Ovary (tissue), 9 donors: Measurements from ENCODE around the gene YARS1. TPM values are rescaled to one million over a fixed set of nuclear protein-coding genes. Genes with fewer than 3 reads are reported as not detected.

ENCODE experiments used
- DNase-seq, 5 donors: peaks; one replicate each; pipeline ENCODE4 v3.0.0-alpha.2; 2019 to 2020
- H3K27ac ChIP-seq, 2 donors: fragments of 200-600 bp; one replicate each; pipeline versions ENCODE4 v1.5.1 to v1.8.0; 2019 to 2022
- H3K27me3 ChIP-seq: fragments of 200-600 bp; one replicate; pipeline ENCODE4 v1.8.0; 2022
- H3K36me3 ChIP-seq: fragments of 200-600 bp; sonication (generic); one replicate; pipeline ENCODE4 v1.5.1; 2019
- H3K4me1 ChIP-seq: one replicate; pipeline ENCODE4 v1.8.1; 2013; ENCODE audit warnings: mild to moderate bottlenecking, moderate library complexity; ENCODE audit not compliant: insufficient read depth
- H3K4me3 ChIP-seq: fragments of 200-600 bp; sonication (generic); one replicate; pipeline ENCODE4 v1.5.1; 2017
- H3K9me3 ChIP-seq, 2 donors: fragments of 200-600 bp in 1 of 2; sonication (generic) in 1 of 2; one replicate each; pipeline versions ENCODE4 v1.5.1 to v1.8.1; 2013 to 2019; ENCODE audit warnings: mild to moderate bottlenecking in 1 of 2, moderate library complexity in 1 of 2
- EP300 ChIP-seq: sonication (generic); formaldehyde crosslinking; IDR thresholded peaks from one replicate; pipeline ENCODE4 v1.6.1; 2017; ENCODE audit warnings: antibody characterized with exemption
- POLR2A ChIP-seq: fragments of 450-650 bp; IDR thresholded peaks from one replicate; pipeline ENCODE4 v1.6.1; 2017; ENCODE audit warnings: antibody characterized with exemption, mild to moderate bottlenecking, moderate library complexity
- WGBS, 3 donors: extraction: QIAGEN DNeasy Blood & Tissue Kit in 1 of 3; methylation state at CpG; one replicate each; pipeline versions ENCODE4 v1.1.5 to v1.1.7; 2013 to 2017; 5-methylcytosine and 5-hydroxymethylcytosine counted together
- intact Hi-C, 4 donors: fragments of 100-400 bp; cut with DNase I; formaldehyde crosslinking; loops; one replicate each; pipeline versions ENCODE4 v1.11.0 to v1.15.1; 2022 to 2023
- polyA plus RNA-seq, 2 donors: library from polyadenylated mRNA; stranded (reverse); fragments of 200-250 nt in 1 of 2; fragments of 350-450 nt in 1 of 2; fragmentation: Illumina TruSeq in 1 of 2; extraction: RNeasy Lipid Tissue Mini Kit (QIAGEN cat#74804) in 1 of 2; gene quantifications; one replicate each; pipeline ENCODE4 v1.2.3, GENCODE V29; 2013 to 2014
- total RNA-seq, 7 donors: library from RNA; depleted of rRNA in 2 of 7; stranded (reverse); fragments of >200 nt in 2 of 7; fragmentation: NEBNext Ultra II Directional in 3 of 7; extraction: Animal tissue kit (Norgen Biotek cat#: 25700) in 3 of 7; gene quantifications; one replicate each; pipeline versions ENCODE4 v1.1.0 to v1.2.4, GENCODE V29; 2016 to 2023
- TF ChIP-seq, protein P1 (sequence below), 3 donors: fragments of 450-650 bp in 2 of 3; fragments of 200-600 bp in 1 of 3; IDR thresholded peaks; one replicate each; pipeline versions ENCODE4 v1.5.1 to v1.8.0; 2016 to 2022; ENCODE audit warnings: antibody characterized with exemption in 3 of 3, mild to moderate bottlenecking in 1 of 3
- donor health status: DM: no; HTN: no; CAD: no; lungs with moderate emphysema.
- donor health status: DM: no; HTN: no; CAD: no.
- donor health status: Bipolar disorder and iron deficiency.
- donor health status: DM: yes; HTN: yes; CAD: no.
- donor health status: DM: no; HTN: no; CAD: no.
- donor health status: DM: yes; HTN: yes; CAD: no.

Gene YARS1
- total and polyA plus RNA-seq, 9 donors: 19.8 to 272 (median 46.2) TPM

DNA sequence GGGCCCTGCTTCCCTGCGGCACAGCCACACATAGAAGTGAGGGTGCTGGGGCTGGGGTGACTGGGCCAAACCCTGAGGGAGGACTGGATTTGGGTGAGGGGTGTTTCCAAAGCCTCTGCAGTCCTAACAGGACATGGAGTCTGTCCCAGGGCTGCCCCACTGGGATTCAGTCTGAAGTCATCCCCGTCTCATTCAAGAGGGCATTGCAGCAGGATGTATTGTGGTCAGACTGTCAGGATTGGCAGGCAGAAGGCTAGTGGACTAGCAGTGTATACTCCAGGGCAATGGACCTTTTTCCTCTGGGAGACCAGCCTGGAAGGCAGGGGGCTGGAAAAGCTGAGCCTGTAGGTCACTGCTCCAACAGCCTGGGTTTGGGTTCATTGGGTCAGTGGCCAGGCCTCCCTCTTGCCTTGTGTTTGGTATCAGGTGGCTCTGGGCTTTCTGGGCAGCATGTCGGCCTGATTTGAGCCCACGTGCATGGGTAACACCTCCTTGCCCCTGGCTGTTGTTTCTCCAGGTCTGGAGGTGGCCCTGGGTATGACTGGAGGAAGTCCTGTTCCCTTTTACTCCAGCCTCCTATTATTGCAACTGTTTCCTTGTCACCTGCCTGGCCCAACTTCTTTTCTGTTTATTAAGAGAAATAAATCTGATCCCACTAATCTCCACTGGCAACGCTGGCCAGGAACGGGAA lies 73.6 kb downstream of the YARS1 start:
- DNase-seq: no peak
- Histone ChIP-seq H3K36me3 (no peaks in the 10 kb centered on the region), H3K27ac (peak overlapping the region in 1 of 2 donors; percentile 96), H3K9me3 (no peaks in the 10 kb centered on the region), H3K4me3 (no peak overlapping the region), H3K4me1 (no peaks in the 10 kb centered on the region), H3K27me3 (no peaks in the 10 kb centered on the region)
- intact Hi-C loops: no loop called here
- WGBS, 3 donors: 42 to 48% (median 47%) methylated on average over 6 of the region's 6 CpGs
- TF ChIP-seq EP300 (no peak), POLR2A (no peak)
- TF ChIP-seq, protein P1, sequence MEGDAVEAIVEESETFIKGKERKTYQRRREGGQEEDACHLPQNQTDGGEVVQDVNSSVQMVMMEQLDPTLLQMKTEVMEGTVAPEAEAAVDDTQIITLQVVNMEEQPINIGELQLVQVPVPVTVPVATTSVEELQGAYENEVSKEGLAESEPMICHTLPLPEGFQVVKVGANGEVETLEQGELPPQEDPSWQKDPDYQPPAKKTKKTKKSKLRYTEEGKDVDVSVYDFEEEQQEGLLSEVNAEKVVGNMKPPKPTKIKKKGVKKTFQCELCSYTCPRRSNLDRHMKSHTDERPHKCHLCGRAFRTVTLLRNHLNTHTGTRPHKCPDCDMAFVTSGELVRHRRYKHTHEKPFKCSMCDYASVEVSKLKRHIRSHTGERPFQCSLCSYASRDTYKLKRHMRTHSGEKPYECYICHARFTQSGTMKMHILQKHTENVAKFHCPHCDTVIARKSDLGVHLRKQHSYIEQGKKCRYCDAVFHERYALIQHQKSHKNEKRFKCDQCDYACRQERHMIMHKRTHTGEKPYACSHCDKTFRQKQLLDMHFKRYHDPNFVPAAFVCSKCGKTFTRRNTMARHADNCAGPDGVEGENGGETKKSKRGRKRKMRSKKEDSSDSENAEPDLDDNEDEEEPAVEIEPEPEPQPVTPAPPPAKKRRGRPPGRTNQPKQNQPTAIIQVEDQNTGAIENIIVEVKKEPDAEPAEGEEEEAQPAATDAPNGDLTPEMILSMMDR (IDR thresholded peaks at IDR 0.05): no peak

DNA sequence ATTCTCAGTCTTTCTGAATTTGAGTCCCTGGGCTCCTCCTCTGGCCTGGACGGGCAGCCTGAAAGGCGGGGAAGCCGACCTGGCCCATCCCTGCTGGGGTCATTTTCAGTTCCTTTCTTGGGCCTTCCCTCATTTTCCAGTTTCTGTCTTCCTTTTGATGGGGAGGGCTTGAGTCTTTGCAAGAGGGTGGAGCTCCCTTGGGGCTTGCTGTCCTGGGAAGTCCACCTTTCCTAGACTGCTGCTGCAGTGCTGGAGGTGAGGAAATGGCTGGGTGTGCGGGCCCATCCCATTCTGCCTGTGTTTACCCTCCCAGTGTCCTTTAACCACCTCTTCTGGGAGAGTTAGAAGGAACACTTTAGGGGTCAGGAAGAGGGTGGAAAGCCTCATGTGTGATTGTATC lies 74.2 kb downstream of the YARS1 start:
- H3K9me3 ChIP-seq: no peaks in the 10 kb centered on the region
- intact Hi-C loops: no loop called here
- WGBS, 3 donors: 85 to 100% (median 91%) methylated on average over 4 of the region's 4 CpGs
- peak overlapping the region; percentile 11 for H3K4me3 ChIP-seq
- no peak for DNase-seq
- H3K4me1 ChIP-seq: no peaks in the 10 kb centered on the region
- H3K27ac ChIP-seq: peak overlapping the region; percentile 87 to 96
- H3K27me3 ChIP-seq: no peaks in the 10 kb centered on the region
- H3K36me3 ChIP-seq: no peaks in the 10 kb centered on the region
- TF ChIP-seq EP300: no peak
- no peak for TF ChIP-seq POLR2A
- TF ChIP-seq, protein P1 (IDR thresholded peaks at IDR 0.05): no peak

DNA sequence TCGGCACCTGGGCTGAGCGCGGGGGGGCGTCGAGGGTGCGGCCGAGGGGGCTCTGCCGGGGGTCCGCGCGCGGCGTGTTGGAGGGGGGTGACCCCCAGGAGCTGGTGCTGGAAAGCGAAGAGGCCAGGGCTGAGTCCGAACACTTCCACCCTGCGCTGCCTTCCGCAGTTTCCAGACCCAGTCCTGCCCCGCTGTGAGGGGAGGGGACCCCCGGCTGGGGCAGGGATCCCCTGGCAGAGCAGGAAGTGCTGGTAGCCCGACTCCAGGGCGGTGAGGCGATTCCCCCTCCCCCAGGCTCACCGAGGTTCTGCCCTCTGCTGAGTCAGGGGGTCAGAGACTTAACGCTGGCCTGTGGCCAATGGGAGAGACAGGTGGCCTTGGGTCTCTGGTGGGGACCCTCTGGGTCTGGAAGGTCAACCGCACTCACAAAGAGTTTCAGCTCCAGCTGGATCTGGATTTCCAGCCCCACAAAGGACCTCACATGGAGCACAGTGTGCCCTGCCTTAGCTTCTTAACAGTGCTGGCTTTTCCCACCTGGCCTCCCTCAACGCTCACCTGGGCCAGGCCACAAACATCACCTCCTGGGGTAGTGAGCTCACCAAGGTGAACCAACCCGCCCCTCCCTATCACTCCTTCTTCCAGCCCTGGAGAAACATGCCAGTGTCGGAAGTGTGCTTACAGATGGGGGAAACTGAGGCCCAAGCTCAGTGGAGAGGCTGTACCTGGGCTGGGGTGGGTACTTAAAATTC lies 74.8 kb downstream of the YARS1 start:
- 21 to 48% (median 24%) methylated on average over 10 to 28 of the region's 28 CpGs for WGBS, 3 donors
- peak overlapping the region; percentile 87 to 96 for H3K27ac ChIP-seq
- peak; percentile 49 to 67 (median 61) for DNase-seq
- no peak for TF ChIP-seq EP300
- TF ChIP-seq POLR2A: no peak
- TF ChIP-seq, protein P1 (IDR thresholded peaks at IDR 0.05): no peak
- no peaks in the 10 kb centered on the region for H3K27me3 ChIP-seq
- intact Hi-C loops: no loop called here
- H3K36me3 ChIP-seq: no peaks in the 10 kb centered on the region
- peak overlapping the region; percentile 60 for H3K4me3 ChIP-seq
- no peaks in the 10 kb centered on the region for H3K9me3 ChIP-seq
- H3K4me1 ChIP-seq: no peaks in the 10 kb centered on the region

DNA sequence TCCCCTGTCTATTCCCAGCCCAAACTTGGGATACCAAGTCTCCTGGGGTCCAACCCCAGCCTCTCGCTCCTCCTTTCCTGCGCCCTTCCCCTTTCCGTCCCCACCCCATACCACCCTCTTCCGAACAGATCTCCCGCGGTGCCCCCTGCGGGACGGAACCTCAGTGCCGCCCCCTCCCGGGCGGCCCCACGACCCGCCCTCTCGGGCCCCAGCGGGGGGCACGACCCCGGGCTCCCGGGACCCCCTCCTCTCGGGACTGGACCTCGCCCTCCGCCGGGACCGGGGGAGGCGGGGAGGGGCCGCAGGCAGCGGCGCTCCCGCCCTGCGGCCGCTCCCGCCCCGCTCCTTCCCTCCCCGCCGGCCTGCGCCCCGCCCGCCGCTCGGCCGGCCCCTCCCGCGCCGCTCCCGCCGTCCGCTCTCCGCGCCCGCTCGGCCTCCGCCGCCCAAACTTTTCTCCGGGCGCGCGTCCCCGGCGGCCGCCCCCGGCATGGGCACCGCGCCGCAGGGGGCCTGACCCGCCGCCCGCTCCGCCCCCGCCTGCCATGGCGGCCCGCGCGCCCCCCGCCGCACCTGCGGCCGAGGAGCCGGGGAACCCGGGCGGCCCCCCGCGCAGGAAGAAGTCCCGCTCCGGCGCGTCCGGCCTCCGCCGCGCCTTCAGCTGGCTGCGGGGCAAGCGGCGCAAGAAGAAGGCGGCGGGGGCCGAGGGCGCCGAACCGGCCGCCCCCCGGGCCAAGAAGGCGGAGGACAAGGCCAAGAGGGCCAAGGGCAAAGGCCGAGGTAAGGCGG lies 75.6 kb downstream of the YARS1 start:
- Histone ChIP-seq H3K4me1 (no peaks in the 10 kb centered on the region), H3K4me3 (peak overlapping the region; percentile 60), H3K27ac (peak overlapping the region; percentile 87 to 96), H3K27me3 (no peaks in the 10 kb centered on the region), H3K9me3 (no peaks in the 10 kb centered on the region), H3K36me3 (no peaks in the 10 kb centered on the region)
- TF ChIP-seq EP300: no peak
- TF ChIP-seq, protein P1 (IDR thresholded peaks at IDR 0.05): peak in 1 of 3 donors; percentile 36
- intact Hi-C loops: no loop called here
- WGBS, 3 donors: 0 to 1% (median 1%) methylated on average over 38 to 103 of the region's 103 CpGs
- peak in 4 of 5 donors; percentile 42 to 65 (median 57) for DNase-seq
